ENCODE measurements around the gene SLC2A1.
A peak's percentile ranks its signal among the peaks of the same experiment; 100 is the strongest.
"Not testable (repeated sequence)": the region's sequence is repeated elsewhere in the genome, so short reads cannot be mapped to it uniquely, and the experiment has no call there.

Gene SLC2A1

DNA sequence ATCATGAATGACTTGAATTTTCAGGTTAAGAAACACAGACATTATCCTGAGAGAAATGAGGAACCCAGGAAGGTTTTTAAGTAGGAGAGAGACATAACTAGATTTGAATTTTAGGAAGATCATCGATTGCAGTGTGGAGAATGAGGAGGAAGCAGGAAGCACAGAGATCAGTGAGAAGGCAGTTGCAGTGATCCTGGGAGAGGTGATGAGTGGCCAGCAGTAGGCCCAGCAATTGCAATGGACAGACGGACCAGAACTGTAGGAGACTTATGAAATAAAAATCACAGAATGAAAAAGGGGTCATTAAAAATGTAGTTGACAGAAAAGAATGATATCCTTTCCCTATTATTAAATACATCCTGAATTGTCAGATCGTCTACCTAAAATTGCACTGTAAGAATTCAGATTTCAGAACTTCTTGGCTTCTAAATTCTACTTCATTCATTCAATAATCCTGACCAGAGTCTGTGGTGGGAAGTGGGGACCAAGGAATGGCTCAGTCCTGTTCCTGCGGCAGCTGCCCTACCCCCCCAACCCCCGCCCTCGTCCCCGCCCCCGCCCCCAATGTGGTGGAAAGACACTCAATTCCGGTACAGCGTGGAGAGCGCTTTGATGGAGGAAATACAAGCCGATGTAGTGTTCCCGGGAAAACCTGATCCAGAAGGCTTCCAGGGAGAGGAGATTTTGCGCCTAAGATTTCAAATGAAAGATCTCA is 35.1 kb downstream of the SLC2A1 start:
- Histone ChIP-seq H3K4me1 (ENCODE audit: control insufficient read depth in 1 of 2, insufficient read depth in 2 of 2, low read length in 2 of 2) (peaks cover 6 to 9% of the 10 kb centered on the region in 2 donors), H3K4me3 (ENCODE audit: low read depth in 1 of 2, low read length in 2 of 2) (peak overlapping the region; percentile 80 to 82), H3K36me3 (ENCODE audit: control insufficient read depth in 1 of 2, insufficient read depth in 2 of 2, low read length in 2 of 2) (peaks cover 6 to 16% of the 10 kb centered on the region in 2 donors), H3K27me3 (ENCODE audit: control insufficient read depth in 1 of 2, insufficient read depth in 2 of 2, low read length in 2 of 2) (no peaks in the 10 kb centered on the region), H3K9ac (ENCODE audit: low read depth in 1 of 2, low read length in 2 of 2) (peak overlapping the region; percentile 21 to 66), H3K27ac (ENCODE audit: low read depth, low read length) (peak overlapping the region; percentile 86), H3K9me3 (ENCODE audit: control insufficient read depth in 1 of 2, low read length in 2 of 2) (no peaks in the 10 kb centered on the region)

DNA sequence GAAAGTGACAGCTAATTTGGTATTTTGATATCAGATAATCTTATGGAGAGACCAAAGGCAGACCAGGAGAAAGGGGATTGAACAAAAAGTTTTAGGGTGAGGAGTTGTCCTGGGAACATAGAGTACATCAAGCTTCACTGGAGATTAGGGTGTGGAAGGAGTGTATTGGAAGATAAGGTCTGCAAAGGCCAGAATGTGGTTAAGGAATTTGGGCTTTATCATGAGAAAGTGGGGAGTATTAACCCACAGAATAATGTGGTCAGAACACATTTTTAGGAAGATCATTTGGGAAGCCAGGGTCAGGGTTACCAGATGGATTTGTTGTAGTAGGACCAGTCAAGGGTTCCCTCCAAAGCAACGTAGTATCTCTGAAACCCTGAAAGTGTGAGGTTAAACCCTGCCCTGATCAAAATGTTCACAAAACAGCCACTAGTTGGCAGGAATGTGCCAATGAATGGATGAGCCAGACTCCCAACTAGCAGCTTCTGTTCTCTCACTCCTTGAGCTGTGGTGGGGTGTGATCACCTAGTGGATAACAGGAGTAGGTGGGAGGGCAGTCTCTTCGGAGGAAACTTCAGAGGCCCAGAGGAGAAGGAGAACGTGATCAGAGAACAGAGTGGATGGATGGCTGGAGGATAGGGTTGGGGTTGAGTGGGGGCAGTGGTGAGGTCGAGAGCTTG is 35.8 kb downstream of the SLC2A1 start:
- Histone ChIP-seq H3K36me3 (ENCODE audit: control insufficient read depth in 1 of 2, insufficient read depth in 2 of 2, low read length in 2 of 2) (peaks cover 6 to 9% of the 10 kb centered on the region in 2 donors), H3K9me3 (ENCODE audit: control insufficient read depth in 1 of 2, low read length in 2 of 2) (no peaks in the 10 kb centered on the region), H3K4me1 (ENCODE audit: control insufficient read depth in 1 of 2, insufficient read depth in 2 of 2, low read length in 2 of 2) (peaks cover 6 to 9% of the 10 kb centered on the region in 2 donors), H3K9ac (ENCODE audit: low read depth in 1 of 2, low read length in 2 of 2) (no peak overlapping the region), H3K27ac (ENCODE audit: low read depth, low read length) (no peak overlapping the region), H3K4me3 (ENCODE audit: low read depth in 1 of 2, low read length in 2 of 2) (no peak overlapping the region), H3K27me3 (ENCODE audit: control insufficient read depth in 1 of 2, insufficient read depth in 2 of 2, low read length in 2 of 2) (no peaks in the 10 kb centered on the region)

DNA sequence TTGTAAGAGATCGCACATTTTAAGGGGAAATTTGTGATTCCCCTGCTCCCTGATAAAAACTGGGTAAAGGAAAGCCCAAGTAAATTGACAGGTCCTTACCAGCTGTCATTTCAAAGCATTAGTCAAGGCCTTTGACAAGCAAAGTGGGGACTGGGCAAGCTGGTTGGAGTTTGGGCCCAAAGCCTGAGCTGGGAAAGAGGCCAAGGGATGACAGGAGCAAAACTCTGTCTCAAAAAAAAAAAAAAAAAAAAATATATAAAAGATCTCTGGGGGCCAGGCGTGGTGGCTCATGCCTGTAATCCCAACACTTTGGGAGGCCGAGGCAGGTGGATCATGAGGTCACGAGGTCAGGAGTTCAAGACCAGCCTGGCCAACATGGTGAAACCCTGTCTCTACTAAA is 36.9 kb downstream of the SLC2A1 start:
- H3K4me3 ChIP-seq (ENCODE audit: low read depth in 1 of 2, low read length in 2 of 2), result no peak overlapping the region
- no peaks in the 10 kb centered on the region for H3K27me3 ChIP-seq (ENCODE audit: control insufficient read depth in 1 of 2, insufficient read depth in 2 of 2, low read length in 2 of 2)
- no peaks in the 10 kb centered on the region for H3K9me3 ChIP-seq (ENCODE audit: control insufficient read depth in 1 of 2, low read length in 2 of 2)
- no peak overlapping the region for H3K9ac ChIP-seq (ENCODE audit: low read depth in 1 of 2, low read length in 2 of 2)
- H3K27ac ChIP-seq (ENCODE audit: low read depth, low read length), result no peak overlapping the region
- no peaks in the 10 kb centered on the region for H3K36me3 ChIP-seq (ENCODE audit: control insufficient read depth in 1 of 2, insufficient read depth in 2 of 2, low read length in 2 of 2)
- H3K4me1 ChIP-seq (ENCODE audit: control insufficient read depth in 1 of 2, insufficient read depth in 2 of 2, low read length in 2 of 2), result peaks cover 6 to 9% of the 10 kb centered on the region in 2 donors

DNA sequence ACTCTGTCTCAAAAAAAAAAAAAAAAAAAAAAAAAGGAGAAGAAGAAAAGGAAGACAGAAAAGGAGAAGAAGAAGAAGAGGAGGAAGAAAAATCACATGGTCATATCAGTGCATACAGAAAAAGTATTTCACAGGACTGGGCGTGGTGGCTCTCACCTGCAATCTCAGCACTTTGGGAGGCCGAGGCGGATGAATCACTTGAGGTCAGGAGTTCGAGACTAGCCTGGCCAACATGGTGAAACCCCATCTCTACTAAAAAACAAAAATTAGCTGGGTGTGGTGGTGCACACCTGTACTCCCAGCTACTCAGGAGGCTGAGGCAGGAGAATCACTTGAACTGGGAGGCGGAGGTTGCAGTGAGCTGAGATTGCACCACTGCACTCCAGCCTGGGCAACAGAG is 39.0 kb downstream of the SLC2A1 start:
- H3K9ac ChIP-seq (ENCODE audit: low read depth in 1 of 2, low read length in 2 of 2); H3K36me3 ChIP-seq (ENCODE audit: control insufficient read depth in 1 of 2, insufficient read depth in 2 of 2, low read length in 2 of 2); H3K27me3 ChIP-seq (ENCODE audit: control insufficient read depth in 1 of 2, insufficient read depth in 2 of 2, low read length in 2 of 2); H3K9me3 ChIP-seq (ENCODE audit: control insufficient read depth in 1 of 2, low read length in 2 of 2); H3K4me1 ChIP-seq (ENCODE audit: control insufficient read depth in 1 of 2, insufficient read depth in 2 of 2, low read length in 2 of 2); H3K27ac ChIP-seq (ENCODE audit: low read depth, low read length); H3K4me3 ChIP-seq (ENCODE audit: low read depth in 1 of 2, low read length in 2 of 2): not testable (repeated sequence)

DNA sequence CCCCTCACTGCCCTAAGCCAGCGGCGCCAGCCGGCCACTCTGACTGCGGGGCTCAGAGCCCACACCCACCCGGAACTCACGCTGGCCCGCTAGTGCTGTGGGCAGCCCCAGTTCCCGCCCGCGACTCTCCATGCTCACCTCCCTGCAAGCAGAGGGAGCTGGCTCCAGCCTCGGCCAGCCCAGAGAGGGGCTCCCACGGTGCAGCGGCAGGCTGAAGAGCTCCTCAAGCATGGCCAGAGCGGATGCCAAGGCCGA is 41.5 kb downstream of the SLC2A1 start:
- Histone ChIP-seq H3K9ac (ENCODE audit: low read depth in 1 of 2, low read length in 2 of 2) (no peak overlapping the region), H3K4me1 (ENCODE audit: control insufficient read depth in 1 of 2, insufficient read depth in 2 of 2, low read length in 2 of 2) (no peaks in the 10 kb centered on the region), H3K27ac (ENCODE audit: low read depth, low read length) (no peak overlapping the region), H3K36me3 (ENCODE audit: control insufficient read depth in 1 of 2, insufficient read depth in 2 of 2, low read length in 2 of 2) (no peaks in the 10 kb centered on the region), H3K27me3 (ENCODE audit: control insufficient read depth in 1 of 2, insufficient read depth in 2 of 2, low read length in 2 of 2) (no peaks in the 10 kb centered on the region), H3K4me3 (ENCODE audit: low read depth in 1 of 2, low read length in 2 of 2) (no peak overlapping the region), H3K9me3 (ENCODE audit: control insufficient read depth in 1 of 2, low read length in 2 of 2) (peaks cover 0 to 4% of the 10 kb centered on the region in 2 donors)

DNA sequence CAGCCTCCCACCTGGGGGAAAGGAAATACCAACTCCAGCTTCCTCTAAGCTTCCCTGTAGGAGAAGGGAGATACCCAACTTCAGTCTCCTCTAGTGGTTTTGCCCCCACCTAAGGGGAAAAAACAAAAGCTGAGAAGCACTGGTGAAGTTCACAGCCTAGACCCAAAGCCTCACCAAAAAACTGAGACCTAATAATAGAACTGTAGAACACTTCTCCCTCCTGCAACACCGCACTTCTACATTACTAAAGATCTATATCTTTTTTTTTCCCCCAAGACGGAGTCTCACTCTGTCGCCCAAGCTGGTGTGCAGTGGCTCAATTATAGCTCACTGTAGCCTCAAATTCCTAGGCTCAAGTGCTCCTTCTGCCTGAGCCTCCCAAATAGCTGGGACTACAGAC is 43.2 kb downstream of the SLC2A1 start:
- H3K36me3 ChIP-seq (ENCODE audit: control insufficient read depth in 1 of 2, insufficient read depth in 2 of 2, low read length in 2 of 2), result no peaks in the 10 kb centered on the region
- no peak overlapping the region for H3K4me3 ChIP-seq (ENCODE audit: low read depth in 1 of 2, low read length in 2 of 2)
- H3K9me3 ChIP-seq (ENCODE audit: control insufficient read depth in 1 of 2, low read length in 2 of 2), result peaks cover 0 to 4% of the 10 kb centered on the region in 2 donors
- H3K4me1 ChIP-seq (ENCODE audit: control insufficient read depth in 1 of 2, insufficient read depth in 2 of 2, low read length in 2 of 2), result no peaks in the 10 kb centered on the region
- no peak overlapping the region for H3K27ac ChIP-seq (ENCODE audit: low read depth, low read length)
- no peaks in the 10 kb centered on the region for H3K27me3 ChIP-seq (ENCODE audit: control insufficient read depth in 1 of 2, insufficient read depth in 2 of 2, low read length in 2 of 2)
- no peak overlapping the region for H3K9ac ChIP-seq (ENCODE audit: low read depth in 1 of 2, low read length in 2 of 2)

DNA sequence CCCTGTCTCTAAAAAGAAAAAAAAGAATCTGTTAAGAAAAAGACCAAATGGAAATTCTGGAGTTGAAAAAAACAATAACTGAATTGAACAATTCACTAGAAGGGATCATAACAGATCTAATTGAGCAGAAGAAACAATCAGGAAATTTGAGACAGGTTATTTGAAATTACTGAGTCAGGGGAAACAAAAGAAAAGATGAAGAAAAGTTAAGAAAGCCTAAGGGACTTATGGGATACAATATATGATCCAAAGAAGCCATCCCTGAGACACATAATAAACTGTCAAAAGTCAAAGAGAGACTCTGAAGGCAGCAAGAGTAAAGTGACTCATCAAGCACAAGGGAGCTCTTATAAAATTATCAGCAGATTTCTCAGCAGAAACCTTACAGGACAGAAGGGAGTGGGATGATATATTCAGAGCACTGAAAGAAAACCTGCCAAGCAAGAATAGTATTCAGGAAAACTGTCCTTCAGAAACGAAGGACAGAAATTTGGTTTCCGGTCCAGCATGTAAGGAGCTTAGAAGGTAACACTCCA is 44.5 kb downstream of the SLC2A1 start:
- Histone ChIP-seq H3K9me3 (ENCODE audit: control insufficient read depth in 1 of 2, low read length in 2 of 2) (peaks cover 0 to 4% of the 10 kb centered on the region in 2 donors), H3K27me3 (ENCODE audit: control insufficient read depth in 1 of 2, insufficient read depth in 2 of 2, low read length in 2 of 2) (no peaks in the 10 kb centered on the region), H3K27ac (ENCODE audit: low read depth, low read length) (no peak overlapping the region), H3K4me1 (ENCODE audit: control insufficient read depth in 1 of 2, insufficient read depth in 2 of 2, low read length in 2 of 2) (no peaks in the 10 kb centered on the region), H3K36me3 (ENCODE audit: control insufficient read depth in 1 of 2, insufficient read depth in 2 of 2, low read length in 2 of 2) (no peaks in the 10 kb centered on the region), H3K9ac (ENCODE audit: low read depth in 1 of 2, low read length in 2 of 2) (no peak overlapping the region), H3K4me3 (ENCODE audit: low read depth in 1 of 2, low read length in 2 of 2) (no peak overlapping the region)

DNA sequence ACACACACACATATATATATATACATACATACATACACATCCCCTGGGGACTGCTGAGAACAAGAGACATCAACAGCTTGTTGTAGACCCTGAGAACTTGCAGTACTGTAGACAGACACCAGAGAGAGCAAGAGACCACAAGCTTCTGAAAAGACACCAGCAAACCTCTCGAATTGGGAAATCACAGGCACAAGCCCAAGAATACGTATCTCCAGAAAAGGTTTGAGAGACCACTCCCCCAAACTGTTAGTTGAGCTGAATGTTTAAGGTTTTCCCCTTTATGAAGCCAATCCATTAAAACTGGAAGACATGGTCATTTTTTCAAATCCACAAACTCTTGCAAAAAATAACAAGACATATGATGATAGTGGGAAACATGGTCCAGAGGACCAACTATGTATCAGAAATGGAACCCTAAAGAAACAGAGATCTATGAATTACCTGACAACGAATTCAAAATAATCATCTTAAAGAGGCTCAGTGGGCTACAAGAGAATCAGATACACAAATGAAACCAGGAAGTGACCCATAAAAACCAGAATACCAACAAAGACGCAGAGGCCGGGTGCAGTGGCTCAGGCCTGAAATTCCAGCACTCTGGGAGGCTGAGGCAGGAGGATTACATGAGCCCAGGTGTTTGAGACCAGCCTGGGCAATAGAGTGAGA is 45.1 kb downstream of the SLC2A1 start:
- H3K27ac ChIP-seq (ENCODE audit: low read depth, low read length), result no peak overlapping the region
- H3K27me3 ChIP-seq (ENCODE audit: control insufficient read depth in 1 of 2, insufficient read depth in 2 of 2, low read length in 2 of 2), result no peaks in the 10 kb centered on the region
- no peaks in the 10 kb centered on the region for H3K36me3 ChIP-seq (ENCODE audit: control insufficient read depth in 1 of 2, insufficient read depth in 2 of 2, low read length in 2 of 2)
- H3K9ac ChIP-seq (ENCODE audit: low read depth in 1 of 2, low read length in 2 of 2), result no peak overlapping the region
- H3K9me3 ChIP-seq (ENCODE audit: control insufficient read depth in 1 of 2, low read length in 2 of 2), result peaks cover 0 to 4% of the 10 kb centered on the region in 2 donors
- H3K4me3 ChIP-seq (ENCODE audit: low read depth in 1 of 2, low read length in 2 of 2), result no peak overlapping the region
- H3K4me1 ChIP-seq (ENCODE audit: control insufficient read depth in 1 of 2, insufficient read depth in 2 of 2, low read length in 2 of 2), result no peaks in the 10 kb centered on the region

DNA sequence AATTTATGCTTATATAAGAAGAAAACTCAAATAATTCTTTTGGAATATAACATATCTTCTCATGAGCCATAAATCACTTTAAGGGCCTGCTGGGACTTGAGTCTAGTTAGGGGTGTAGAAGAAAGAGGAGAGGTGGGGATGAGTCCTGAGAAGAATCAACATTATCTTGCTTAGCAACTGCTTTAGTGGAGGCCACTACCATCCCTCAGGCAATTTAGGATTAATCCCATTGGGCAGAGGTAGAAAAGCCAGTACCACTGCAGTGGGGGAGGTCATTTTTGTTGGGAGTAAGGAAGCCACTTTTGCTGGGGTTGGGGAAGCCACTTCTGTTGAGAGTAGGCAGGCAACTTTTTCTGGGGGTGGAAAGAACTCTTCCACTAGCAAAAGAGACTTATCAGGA is 47.7 kb downstream of the SLC2A1 start:
- no peaks in the 10 kb centered on the region for H3K36me3 ChIP-seq (ENCODE audit: control insufficient read depth in 1 of 2, insufficient read depth in 2 of 2, low read length in 2 of 2)
- H3K27ac ChIP-seq (ENCODE audit: low read depth, low read length), result no peak overlapping the region
- no peak overlapping the region for H3K9ac ChIP-seq (ENCODE audit: low read depth in 1 of 2, low read length in 2 of 2)
- no peaks in the 10 kb centered on the region for H3K27me3 ChIP-seq (ENCODE audit: control insufficient read depth in 1 of 2, insufficient read depth in 2 of 2, low read length in 2 of 2)
- H3K4me1 ChIP-seq (ENCODE audit: control insufficient read depth in 1 of 2, insufficient read depth in 2 of 2, low read length in 2 of 2), result no peaks in the 10 kb centered on the region
- H3K9me3 ChIP-seq (ENCODE audit: control insufficient read depth in 1 of 2, low read length in 2 of 2), result peaks cover 0 to 4% of the 10 kb centered on the region in 2 donors
- H3K4me3 ChIP-seq (ENCODE audit: low read depth in 1 of 2, low read length in 2 of 2), result no peak overlapping the region

DNA sequence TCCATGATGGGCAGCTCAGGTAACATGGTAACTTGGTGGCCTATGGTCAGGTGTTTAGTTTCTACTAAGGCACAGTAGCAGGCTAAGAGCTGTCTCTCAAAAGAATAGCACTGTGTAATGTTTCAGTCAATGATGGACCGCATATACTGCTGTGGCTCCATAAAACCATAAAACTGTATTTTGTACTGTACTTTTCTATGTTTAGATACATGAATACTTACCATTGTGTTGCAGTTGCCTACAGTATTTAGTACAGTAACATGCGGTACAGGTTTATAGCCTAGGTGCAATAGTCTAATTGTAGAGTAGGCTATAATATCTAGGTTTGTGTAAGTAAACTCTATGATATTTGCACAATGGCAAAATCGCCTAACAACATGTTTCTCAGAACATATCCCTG is 50.6 kb downstream of the SLC2A1 start:
- Histone ChIP-seq H3K9ac (ENCODE audit: low read depth in 1 of 2, low read length in 2 of 2) (no peak overlapping the region), H3K4me1 (ENCODE audit: control insufficient read depth in 1 of 2, insufficient read depth in 2 of 2, low read length in 2 of 2) (no peaks in the 10 kb centered on the region), H3K27ac (ENCODE audit: low read depth, low read length) (no peak overlapping the region), H3K4me3 (ENCODE audit: low read depth in 1 of 2, low read length in 2 of 2) (no peak overlapping the region), H3K27me3 (ENCODE audit: control insufficient read depth in 1 of 2, insufficient read depth in 2 of 2, low read length in 2 of 2) (no peaks in the 10 kb centered on the region), H3K9me3 (ENCODE audit: control insufficient read depth in 1 of 2, low read length in 2 of 2) (no peaks in the 10 kb centered on the region), H3K36me3 (ENCODE audit: control insufficient read depth in 1 of 2, insufficient read depth in 2 of 2, low read length in 2 of 2) (no peaks in the 10 kb centered on the region)
